ENCODE data around the gene SBF2.
"Not testable (repeated sequence)": the region's sequence is repeated elsewhere in the genome, so short reads cannot be mapped to it uniquely, and the experiment has no call there.

DNA sequence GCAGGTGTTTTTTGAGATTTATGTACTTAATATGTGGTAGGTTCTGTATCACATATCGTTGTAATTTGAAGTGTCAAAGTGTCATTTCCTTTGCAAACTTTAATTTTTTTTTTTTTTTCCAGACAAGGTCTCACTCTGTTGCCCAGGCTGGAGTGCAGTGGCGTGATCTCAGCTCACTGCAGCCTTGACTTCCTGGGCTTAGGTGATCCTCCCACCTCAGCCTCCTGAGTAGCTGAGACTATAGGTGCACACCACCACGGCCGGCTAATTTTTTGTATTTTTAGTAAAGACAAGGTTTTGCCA, 206.1 kb downstream of the SBF2 start:
- TF ChIP-seq, protein P1, sequence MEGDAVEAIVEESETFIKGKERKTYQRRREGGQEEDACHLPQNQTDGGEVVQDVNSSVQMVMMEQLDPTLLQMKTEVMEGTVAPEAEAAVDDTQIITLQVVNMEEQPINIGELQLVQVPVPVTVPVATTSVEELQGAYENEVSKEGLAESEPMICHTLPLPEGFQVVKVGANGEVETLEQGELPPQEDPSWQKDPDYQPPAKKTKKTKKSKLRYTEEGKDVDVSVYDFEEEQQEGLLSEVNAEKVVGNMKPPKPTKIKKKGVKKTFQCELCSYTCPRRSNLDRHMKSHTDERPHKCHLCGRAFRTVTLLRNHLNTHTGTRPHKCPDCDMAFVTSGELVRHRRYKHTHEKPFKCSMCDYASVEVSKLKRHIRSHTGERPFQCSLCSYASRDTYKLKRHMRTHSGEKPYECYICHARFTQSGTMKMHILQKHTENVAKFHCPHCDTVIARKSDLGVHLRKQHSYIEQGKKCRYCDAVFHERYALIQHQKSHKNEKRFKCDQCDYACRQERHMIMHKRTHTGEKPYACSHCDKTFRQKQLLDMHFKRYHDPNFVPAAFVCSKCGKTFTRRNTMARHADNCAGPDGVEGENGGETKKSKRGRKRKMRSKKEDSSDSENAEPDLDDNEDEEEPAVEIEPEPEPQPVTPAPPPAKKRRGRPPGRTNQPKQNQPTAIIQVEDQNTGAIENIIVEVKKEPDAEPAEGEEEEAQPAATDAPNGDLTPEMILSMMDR (optimal IDR thresholded peaks at IDR 0.05 in 1 of 3, IDR thresholded peaks at IDR 0.05 in 1 of 3, conservative IDR thresholded peaks at IDR 0.05 in 1 of 3; ENCODE audit: extremely low read depth in 1 of 3, insufficient read depth in 2 of 3, low read length in 3 of 3), result not testable (repeated sequence)
- TF ChIP-seq EZH2 (IDR thresholded peaks at IDR 0.05; ENCODE audit: low read length), result not testable (repeated sequence)

Data from keratinocyte (primary cell).